ENCODE results near the gene RBM33.

DNA sequence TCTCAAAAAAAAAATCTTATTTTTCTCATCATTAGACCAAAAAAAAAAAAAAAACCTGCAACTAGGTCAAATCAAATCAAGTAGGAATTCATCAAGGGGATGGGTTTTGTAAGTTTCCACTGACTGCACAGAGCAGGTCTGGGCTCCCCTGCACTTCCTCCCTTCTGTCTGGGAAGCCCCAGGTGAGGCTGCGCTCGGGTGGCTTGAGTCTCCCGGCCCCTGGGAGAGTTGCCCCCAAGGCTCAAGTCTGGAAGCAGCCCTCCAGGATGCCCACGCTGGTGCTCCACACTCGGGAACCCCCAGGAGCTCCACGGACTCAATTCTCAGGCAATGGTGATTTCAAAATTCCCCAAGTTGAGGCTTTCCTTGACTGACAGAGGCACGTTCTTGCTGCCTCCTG lies 41.7 kb upstream of the RBM33 start:
- no peak for TF ChIP-seq POLR2A (IDR thresholded peaks at IDR 0.05; ENCODE audit: low read length)
- TF ChIP-seq GATA1 (IDR thresholded peaks at IDR 0.05; ENCODE audit: low read depth, low read length), result no peak
